RWPE2 (cell line): ENCODE data around the gene R3HDM2.
A peak's percentile ranks its signal among the peaks of the same experiment; 100 is the strongest.

Experiments used
- ATAC-seq: fragments of 200-7000 bp; cut with Tn5 transposase; 3 replicates; pipeline ENCODE4 v1.9.1; 2021; ENCODE audit warnings: low read depth
- DNase-seq: peaks from one replicate; pipeline ENCODE4 v3.0.0-alpha.2; 2020; ENCODE audit warnings: low spot score
- H3K27ac ChIP-seq: fragments of 450-650 bp; 2 replicates; pipeline ENCODE4 v1.5.1; 2017; ENCODE audit warnings: mild to moderate bottlenecking; ENCODE audit not compliant: poor library complexity, severe bottlenecking
- H3K27me3 ChIP-seq: fragments of 250-450 bp; sonication (Bioruptor Pico); 2 replicates; pipeline ENCODE4 v1.5.1; 2021; ENCODE audit warnings: mild to moderate bottlenecking, moderate library complexity; ENCODE audit not compliant: insufficient read depth, poor library complexity, severe bottlenecking
- H3K36me3 ChIP-seq: fragments of 250-450 bp; sonication (Bioruptor Pico); 2 replicates; pipeline ENCODE4 v1.5.1; 2020; ENCODE audit warnings: low read depth, mild to moderate bottlenecking, moderate library complexity
- H3K4me1 ChIP-seq: fragments of 250-450 bp; sonication (Bioruptor Pico); 2 replicates; pipeline ENCODE4 v1.5.1; 2021; ENCODE audit warnings: mild to moderate bottlenecking, moderate library complexity; ENCODE audit not compliant: insufficient read depth, poor library complexity, severe bottlenecking
- H3K4me3 ChIP-seq: fragments of 250-450 bp; sonication (Bioruptor Pico); 2 replicates; pipeline ENCODE4 v1.5.1; 2021; ENCODE audit warnings: mild to moderate bottlenecking, moderate library complexity; ENCODE audit not compliant: severe bottlenecking
- H3K9me3 ChIP-seq: fragments of 250-450 bp; sonication (Bioruptor Pico); 2 replicates; pipeline ENCODE4 v1.5.1; 2021; ENCODE audit warnings: mild to moderate bottlenecking, moderate library complexity; ENCODE audit not compliant: severe bottlenecking
- CTCF ChIP-seq: fragments of 450-650 bp; IDR thresholded peaks from one replicate; pipeline ENCODE4 v1.5.1; 2017; ENCODE audit warnings: mild to moderate bottlenecking, moderate library complexity; ENCODE audit not compliant: poor library complexity, severe bottlenecking

The R3HDM2 gene

GRCh38 chr12:57229634-57230380 is 201.0 kb downstream of the R3HDM2 start, which contains the start of gene SHMT2:
Gene SHMT2, plus strand, starts transcription at chr12:57229711. Its CDS starts 68 bp downstream, at chr12:57229779.
- ATAC-seq (peak; percentile 73), DNase-seq (peak; percentile 95)
- peaks cover 48% of the 10 kb centered on the region for H3K36me3 ChIP-seq
- peak within 1 kb of the TSS; percentile 78 for H3K4me3 ChIP-seq
- no peaks in the 10 kb centered on the region for H3K4me1 ChIP-seq
- no peaks in the 10 kb centered on the region for H3K27me3 ChIP-seq
- H3K27ac ChIP-seq: peak within 1 kb of the TSS; percentile 52
- no peak for TF ChIP-seq CTCF
- H3K9me3 ChIP-seq: no peaks in the 10 kb centered on the region

- no peaks in the 10 kb centered on the region for H3K27me3 ChIP-seq
These were observed 201.7 kb downstream of the R3HDM2 start for GRCh38 chr12:57229046-57229633.

GRCh38 chr12:57227315-57228115 is 203.3 kb downstream of the R3HDM2 start:
- Histone ChIP-seq H3K36me3 (peaks cover 25% of the 10 kb centered on the region), H3K27me3 (no peaks in the 10 kb centered on the region), H3K4me3 (no peak overlapping the region), H3K9me3 (no peaks in the 10 kb centered on the region), H3K4me1 (no peaks in the 10 kb centered on the region), H3K27ac (no peak overlapping the region)
- no peak for TF ChIP-seq CTCF
- DNase-seq (no peak), ATAC-seq (peak; percentile 6; the same call in 1 of the 3 replicates)

More at GRCh38 chr12:57229046-57229633, 201.7 kb downstream of the R3HDM2 start:
- TF ChIP-seq CTCF: no peak
- Histone ChIP-seq H3K9me3 (no peaks in the 10 kb centered on the region), H3K27ac (peak overlapping the region; percentile 52), H3K36me3 (peaks cover 41% of the 10 kb centered on the region), H3K4me1 (no peaks in the 10 kb centered on the region), H3K4me3 (peak overlapping the region; percentile 78)
- ATAC-seq: no peak
- no peak for DNase-seq

- no peak for DNase-seq
- H3K9me3 ChIP-seq: no peaks in the 10 kb centered on the region
- H3K4me1 ChIP-seq: no peaks in the 10 kb centered on the region
- no peak for TF ChIP-seq CTCF
- no peak overlapping the region for H3K27ac ChIP-seq
- no peak for ATAC-seq
- H3K4me3 ChIP-seq: no peak overlapping the region
- peaks cover 17% of the 10 kb centered on the region for H3K36me3 ChIP-seq
- peaks cover 3% of the 10 kb centered on the region for H3K27me3 ChIP-seq
These were observed 204.1 kb downstream of the R3HDM2 start for GRCh38 chr12:57226588-57227314.
